Upper lobe of right lung (tissue), 1 donor: ENCODE measurements around the gene CAMTA2. TPM values are rescaled to one million over a fixed set of nuclear protein-coding genes. Genes with fewer than 3 reads are reported as not detected.

ENCODE experiments used
- ATAC-seq: fragments of 200-7000 bp; cut with Tn5 transposase; one replicate; pipeline ENCODE4 v1.9.1; 2020; ENCODE audit warnings: mild to moderate bottlenecking, moderate library complexity
- DNase-seq: peaks from one replicate; pipeline ENCODE4 v3.0.0-alpha.2; 2020
- H3K27ac ChIP-seq: fragments of 200-600 bp; one replicate; pipeline ENCODE4 v1.8.0; 2022
- H3K27me3 ChIP-seq: fragments of 200-600 bp; one replicate; pipeline ENCODE4 v1.8.0; 2022; ENCODE audit warnings: mild to moderate bottlenecking
- H3K36me3 ChIP-seq: fragments of 200-600 bp; one replicate; pipeline ENCODE4 v1.8.0; 2022
- H3K4me1 ChIP-seq: fragments of 200-600 bp; one replicate; pipeline ENCODE4 v1.8.0; 2022
- H3K4me3 ChIP-seq: fragments of 200-600 bp; one replicate; pipeline ENCODE4 v1.8.0; 2022; ENCODE audit warnings: mild to moderate bottlenecking
- H3K9me3 ChIP-seq: fragments of 200-600 bp; one replicate; pipeline ENCODE4 v1.8.0; 2022
- CTCF ChIP-seq: fragments of 200-600 bp; IDR thresholded peaks from one replicate; pipeline ENCODE4 v1.8.0; 2022; ENCODE audit warnings: antibody characterized with exemption
- intact Hi-C: fragments of 100-400 bp; cut with DNase I; formaldehyde crosslinking; loops from one replicate; pipeline ENCODE4 v1.11.0; 2022
- total RNA-seq: library from RNA; stranded (reverse); fragmentation: NEBNext Ultra II Directional; extraction: Animal tissue kit (Norgen Biotek cat#: 25700); gene quantifications from one replicate; pipeline ENCODE4 v1.2.1, GENCODE V29; 2021
- donor health status: DM: no; HTN: yes; CAD: no; lungs with severe emphysema.

CAMTA2 gene
- total RNA-seq, 1 donor from 2014 or later = 55.8 TPM

GRCh38 chr17:4973256-4974114, 14.0 kb downstream of the CAMTA2 start:
- no peak for DNase-seq
- no peaks in the 10 kb centered on the region for H3K9me3 ChIP-seq
- H3K27ac ChIP-seq = no peak overlapping the region
- intact Hi-C loops = no loop called here
- H3K27me3 ChIP-seq = no peaks in the 10 kb centered on the region
- peaks cover 73% of the 10 kb centered on the region for H3K36me3 ChIP-seq
- no peak overlapping the region for H3K4me3 ChIP-seq
- TF ChIP-seq CTCF = no peak
- peak; percentile 9 for ATAC-seq
- H3K4me1 ChIP-seq = peaks cover 13% of the 10 kb centered on the region

GRCh38 chr17:4972752-4973151, 14.7 kb downstream of the CAMTA2 start:
- intact Hi-C loops = no loop called here
- DNase-seq = no peak
- no peak for TF ChIP-seq CTCF
- peaks cover 16% of the 10 kb centered on the region for H3K4me1 ChIP-seq
- no peaks in the 10 kb centered on the region for H3K9me3 ChIP-seq
- H3K27ac ChIP-seq = no peak overlapping the region
- ATAC-seq = no peak
- H3K36me3 ChIP-seq = peaks cover 66% of the 10 kb centered on the region
- no peaks in the 10 kb centered on the region for H3K27me3 ChIP-seq
- no peak overlapping the region for H3K4me3 ChIP-seq

GRCh38 chr17:4972322-4972721, 15.2 kb downstream of the CAMTA2 start:
- no peaks in the 10 kb centered on the region for H3K27me3 ChIP-seq
- no peak for DNase-seq
- H3K4me1 ChIP-seq = peaks cover 16% of the 10 kb centered on the region
- TF ChIP-seq CTCF = no peak
- H3K4me3 ChIP-seq = no peak overlapping the region
- no peak for ATAC-seq
- H3K9me3 ChIP-seq = no peaks in the 10 kb centered on the region
- intact Hi-C loops = no loop called here
- peaks cover 61% of the 10 kb centered on the region for H3K36me3 ChIP-seq
- no peak overlapping the region for H3K27ac ChIP-seq

- no peak for ATAC-seq
- peaks cover 56% of the 10 kb centered on the region for H3K36me3 ChIP-seq
- H3K9me3 ChIP-seq = no peaks in the 10 kb centered on the region
- H3K27ac ChIP-seq = no peak overlapping the region
- DNase-seq = no peak
- no peaks in the 10 kb centered on the region for H3K27me3 ChIP-seq
- intact Hi-C loops = no loop called here
- no peak overlapping the region for H3K4me3 ChIP-seq
- TF ChIP-seq CTCF = no peak
- H3K4me1 ChIP-seq = peaks cover 16% of the 10 kb centered on the region
Observed at GRCh38 chr17:4971826-4972225, 15.6 kb downstream of the CAMTA2 start.

GRCh38 chr17:4970273-4970672, 17.2 kb downstream of the CAMTA2 start:
- intact Hi-C loops = no loop called here
- Histone ChIP-seq H3K4me3 (no peak overlapping the region), H3K27me3 (no peaks in the 10 kb centered on the region), H3K9me3 (no peaks in the 10 kb centered on the region), H3K4me1 (peaks cover 25% of the 10 kb centered on the region), H3K36me3 (peaks cover 41% of the 10 kb centered on the region), H3K27ac (peak overlapping the region; percentile 96)
- ATAC-seq (no peak), DNase-seq (no peak)
- TF ChIP-seq CTCF = no peak
